ENCODE results near the gene CFL1. TPM values are rescaled to one million over a fixed set of nuclear protein-coding genes. Genes with fewer than 3 reads are reported as not detected.
A peak's percentile ranks its signal among the peaks of the same experiment; 100 is the strongest.
"Not testable (repeated sequence)": the region's sequence is repeated elsewhere in the genome, so short reads cannot be mapped to it uniquely, and the experiment has no call there.

CFL1 gene
- total RNA-seq, 1 donor from 2014 or later, result 947 TPM

- no peak for DNase-seq (ENCODE audit: extremely low spot score, unreplicated experiment)
- peaks cover 5% of the 10 kb centered on the region for H3K4me1 Mint-ChIP-seq (ENCODE audit: unreplicated experiment)
- H3K36me3 Mint-ChIP-seq, result peaks cover 22% of the 10 kb centered on the region
- no peak for TF ChIP-seq CTCF (conservative IDR thresholded peaks at IDR 0.05)
- H3K27me3 Mint-ChIP-seq, result peaks cover 6% of the 10 kb centered on the region
- no peaks in the 10 kb centered on the region for H3K9me3 Mint-ChIP-seq
- H3K4me3 Mint-ChIP-seq, result no peak overlapping the region
- H3K27ac Mint-ChIP-seq, result peak overlapping the region; percentile 61
These were observed 8.6 kb downstream of the CFL1 start for GRCh38 chr11:65849366-65849765.

GRCh38 chr11:65848693-65849092 lies 9.3 kb downstream of the CFL1 start:
- not testable (repeated sequence) for H3K4me3 Mint-ChIP-seq; H3K9me3 Mint-ChIP-seq; H3K4me1 Mint-ChIP-seq (ENCODE audit: unreplicated experiment); DNase-seq (ENCODE audit: extremely low spot score, unreplicated experiment); H3K27me3 Mint-ChIP-seq
- Mint-ChIP-seq H3K27ac (peak overlapping the region; percentile 50), H3K36me3 (peaks cover 15% of the 10 kb centered on the region)

GRCh38 chr11:65847746-65848145 lies 10.2 kb downstream of the CFL1 start:
- peaks cover 10% of the 10 kb centered on the region for H3K4me1 Mint-ChIP-seq (ENCODE audit: unreplicated experiment)
- peaks cover 10% of the 10 kb centered on the region for H3K36me3 Mint-ChIP-seq
- H3K4me3 Mint-ChIP-seq, result no peak overlapping the region
- peaks cover 6% of the 10 kb centered on the region for H3K27me3 Mint-ChIP-seq
- peak overlapping the region; percentile 50 for H3K27ac Mint-ChIP-seq
- H3K9me3 Mint-ChIP-seq, result no peaks in the 10 kb centered on the region
- TF ChIP-seq CTCF (conservative IDR thresholded peaks at IDR 0.05), result no peak
- DNase-seq (ENCODE audit: extremely low spot score, unreplicated experiment), result no peak

GRCh38 chr11:65844231-65844872 lies 13.6 kb downstream of the CFL1 start:
- Mint-ChIP-seq H3K4me3 (peak overlapping the region; percentile 62), H3K36me3 (no peaks in the 10 kb centered on the region), H3K9me3 (no peaks in the 10 kb centered on the region), H3K27ac (peak overlapping the region; percentile 91), H3K4me1 (ENCODE audit: unreplicated experiment) (peaks cover 6% of the 10 kb centered on the region), H3K27me3 (peaks cover 3% of the 10 kb centered on the region)
- no peak for DNase-seq (ENCODE audit: extremely low spot score, unreplicated experiment)
- TF ChIP-seq CTCF (conservative IDR thresholded peaks at IDR 0.05), result no peak

GRCh38 chr11:65843811-65844210 lies 14.2 kb downstream of the CFL1 start:
- H3K36me3 Mint-ChIP-seq, result no peaks in the 10 kb centered on the region
- H3K4me1 Mint-ChIP-seq (ENCODE audit: unreplicated experiment), result peaks cover 6% of the 10 kb centered on the region
- DNase-seq (ENCODE audit: extremely low spot score, unreplicated experiment), result no peak
- peak overlapping the region; percentile 91 for H3K27ac Mint-ChIP-seq
- H3K4me3 Mint-ChIP-seq, result peak overlapping the region; percentile 52
- TF ChIP-seq CTCF (conservative IDR thresholded peaks at IDR 0.05), result no peak
- peaks cover 3% of the 10 kb centered on the region for H3K27me3 Mint-ChIP-seq
- H3K9me3 Mint-ChIP-seq, result no peaks in the 10 kb centered on the region

- H3K4me3 Mint-ChIP-seq, result no peak overlapping the region
- H3K27me3 Mint-ChIP-seq, result no peaks in the 10 kb centered on the region
- H3K4me1 Mint-ChIP-seq (ENCODE audit: unreplicated experiment), result peaks cover 6% of the 10 kb centered on the region
- TF ChIP-seq CTCF (conservative IDR thresholded peaks at IDR 0.05), result no peak
- H3K36me3 Mint-ChIP-seq, result no peaks in the 10 kb centered on the region
- DNase-seq (ENCODE audit: extremely low spot score, unreplicated experiment), result no peak
- no peaks in the 10 kb centered on the region for H3K9me3 Mint-ChIP-seq
- H3K27ac Mint-ChIP-seq, result peak overlapping the region; percentile 53
These were observed 15.8 kb downstream of the CFL1 start for GRCh38 chr11:65842144-65842543.
